Tibial nerve (tissue), 4 donors: Measurements from ENCODE around the gene KMT2C.

Experiments
- EP300 ChIP-seq, 2 donors: sonication (generic); formaldehyde crosslinking; IDR thresholded peaks; one replicate each; pipeline ENCODE4 v1.6.1; 2017; ENCODE audit warnings: antibody characterized with exemption in 2 of 2, mild to moderate bottlenecking in 1 of 2
- TF ChIP-seq, protein P1 (sequence below), 5 experiments: fragments of 200-600 bp in 3 of 5; fragments of 450-650 bp in 2 of 5; sonication (generic) in 3 of 5; IDR thresholded peaks; one replicate each; pipeline ENCODE4 v1.5.1; 2016 to 2019; ENCODE audit warnings: antibody characterized with exemption in 5 of 5, mild to moderate bottlenecking in 3 of 5, moderate library complexity in 2 of 5

DNA sequence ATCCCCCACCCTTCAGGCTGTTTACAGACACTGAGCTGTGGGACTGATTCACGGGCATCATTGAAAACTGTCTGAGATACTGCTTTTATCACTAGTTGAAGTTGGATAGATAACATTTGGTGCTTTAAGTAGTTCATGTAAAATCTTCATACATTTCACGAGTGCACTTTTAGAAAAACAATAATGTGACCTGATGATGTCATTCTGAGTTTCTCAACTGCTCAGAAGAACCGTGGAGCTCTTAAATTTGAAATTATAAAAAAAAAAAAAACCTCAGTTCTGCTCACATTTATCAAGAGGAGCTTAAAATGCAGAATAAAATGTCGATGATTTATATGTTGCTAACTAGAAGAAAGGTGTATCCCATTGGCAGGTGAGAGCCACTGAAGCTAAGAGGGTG, 328.8 kb downstream of the KMT2C start:
- TF ChIP-seq, protein P1, sequence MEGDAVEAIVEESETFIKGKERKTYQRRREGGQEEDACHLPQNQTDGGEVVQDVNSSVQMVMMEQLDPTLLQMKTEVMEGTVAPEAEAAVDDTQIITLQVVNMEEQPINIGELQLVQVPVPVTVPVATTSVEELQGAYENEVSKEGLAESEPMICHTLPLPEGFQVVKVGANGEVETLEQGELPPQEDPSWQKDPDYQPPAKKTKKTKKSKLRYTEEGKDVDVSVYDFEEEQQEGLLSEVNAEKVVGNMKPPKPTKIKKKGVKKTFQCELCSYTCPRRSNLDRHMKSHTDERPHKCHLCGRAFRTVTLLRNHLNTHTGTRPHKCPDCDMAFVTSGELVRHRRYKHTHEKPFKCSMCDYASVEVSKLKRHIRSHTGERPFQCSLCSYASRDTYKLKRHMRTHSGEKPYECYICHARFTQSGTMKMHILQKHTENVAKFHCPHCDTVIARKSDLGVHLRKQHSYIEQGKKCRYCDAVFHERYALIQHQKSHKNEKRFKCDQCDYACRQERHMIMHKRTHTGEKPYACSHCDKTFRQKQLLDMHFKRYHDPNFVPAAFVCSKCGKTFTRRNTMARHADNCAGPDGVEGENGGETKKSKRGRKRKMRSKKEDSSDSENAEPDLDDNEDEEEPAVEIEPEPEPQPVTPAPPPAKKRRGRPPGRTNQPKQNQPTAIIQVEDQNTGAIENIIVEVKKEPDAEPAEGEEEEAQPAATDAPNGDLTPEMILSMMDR (IDR thresholded peaks at IDR 0.05): no peak
- TF ChIP-seq EP300 (IDR thresholded peaks at IDR 0.05): no peak
